ENCODE results near the gene CFLAR.

- no peak for TF ChIP-seq RAD21 (IDR thresholded peaks at IDR 0.05; ENCODE audit: low read length)
- TF ChIP-seq CTCF (conservative IDR thresholded peaks at IDR 0.05; ENCODE audit: low read depth, low read length): no peak
- TF ChIP-seq RFX5 (IDR thresholded peaks at IDR 0.05; ENCODE audit: low read depth, low read length): no peak
- no peak for TF ChIP-seq SMC3 (IDR thresholded peaks at IDR 0.05; ENCODE audit: low read depth, low read length)
- TF ChIP-seq POLR2A (IDR thresholded peaks at IDR 0.05; ENCODE audit: low read depth, low read length): no peak
- no peak for TF ChIP-seq MXI1 (IDR thresholded peaks at IDR 0.05; ENCODE audit: borderline replicate concordance, low read depth, low read length)
- no peak for TF ChIP-seq FOS (IDR thresholded peaks at IDR 0.05; ENCODE audit: low read depth, low read length)
These were observed 5.3 kb upstream of the CFLAR start for GRCh38 chr2:201110615-201111014.

Measured in IMR-90 (cell line).